Stimulated activated CD8-positive, alpha-beta memory T cell treated with anti-CD3 and anti-CD28 coated beads, Interleukin-12 subunit alpha, Interleukin-12 subunit beta, amount 100 ng/mL, for 1 hour (primary cell): ENCODE data around the gene NR1H4.
"Not testable (repeated sequence)": the region's sequence is repeated elsewhere in the genome, so short reads cannot be mapped to it uniquely, and the experiment has no call there.

ENCODE experiments used
- DNase-seq: peaks from one replicate; pipeline ENCODE4 v3.0.0-alpha.2; 2020; ENCODE audit warnings: low read depth

Gene NR1H4

DNA sequence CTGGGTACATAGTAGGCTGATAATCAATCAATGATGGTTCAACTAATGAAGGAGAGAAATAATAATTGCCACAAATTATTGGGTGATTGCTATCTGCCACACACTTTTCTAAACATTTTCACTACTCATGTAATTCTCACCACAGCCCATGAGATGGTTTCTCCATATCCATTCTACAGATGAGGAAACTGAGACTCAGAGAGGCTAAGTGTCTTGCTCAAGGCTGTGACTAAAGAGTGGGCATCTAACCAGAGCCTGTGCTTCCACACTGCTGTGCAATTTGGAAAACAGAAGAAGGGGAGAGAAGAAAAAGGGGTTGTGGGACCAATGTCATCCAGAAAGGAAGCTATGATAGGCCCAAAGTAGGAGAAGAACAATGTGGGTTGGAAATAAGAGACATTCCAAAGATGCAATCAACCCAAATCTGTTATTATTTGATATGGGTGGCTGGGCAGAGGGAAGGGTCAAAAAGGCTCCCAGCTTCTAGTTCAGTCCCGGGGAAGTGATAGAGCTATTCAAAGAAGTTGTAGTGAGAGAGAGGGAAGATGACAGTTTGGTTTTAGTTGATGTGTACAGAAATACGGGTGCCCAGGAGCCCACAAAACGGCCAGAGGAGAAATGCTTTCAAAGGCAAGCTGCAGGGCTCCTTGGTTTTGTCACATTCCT is 483 bp upstream of the NR1H4 start:
- DNase-seq: no peak

DNA sequence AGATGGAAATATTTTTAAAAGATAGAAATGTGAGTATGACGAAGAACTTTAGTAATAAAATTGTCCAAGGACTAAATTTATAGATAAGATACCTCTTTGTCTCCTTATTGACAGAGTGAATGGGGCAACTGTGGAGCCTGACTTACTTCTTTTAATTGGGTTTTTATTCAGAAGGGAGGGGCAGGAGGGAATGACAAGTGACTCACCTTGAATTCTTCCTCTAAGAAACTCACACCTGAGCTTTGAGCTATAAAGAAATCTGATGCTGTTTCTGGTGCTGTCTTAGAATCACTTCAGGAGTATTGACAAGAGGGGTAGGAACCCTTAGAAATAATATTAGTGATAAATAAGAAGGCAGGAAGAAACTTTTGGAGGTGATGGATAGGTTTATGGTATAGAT is 951 bp downstream of the NR1H4 start:
- no peak for DNase-seq

- DNase-seq: no peak
Observed at GRCh38 chr12:100476013-100476751, 2.5 kb downstream of the NR1H4 start.

DNA sequence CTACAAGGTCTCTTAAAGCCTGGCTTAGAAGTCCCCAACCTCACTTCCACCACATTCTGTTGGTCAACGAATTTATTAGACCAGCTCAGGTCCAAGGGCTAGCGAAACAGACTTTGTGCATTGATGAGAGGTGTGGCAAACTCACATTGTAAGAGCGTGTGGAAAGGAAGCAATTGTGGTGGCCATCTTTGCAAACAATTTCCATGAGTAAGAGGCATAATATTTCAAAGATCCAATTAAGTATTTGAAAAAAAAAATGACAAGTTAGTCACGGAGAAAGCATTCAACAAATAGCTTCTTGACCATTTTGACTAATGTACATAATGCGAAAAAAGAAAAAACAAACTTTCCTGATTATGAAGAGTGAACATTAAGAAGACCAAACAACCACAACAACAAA is 7.4 kb downstream of the NR1H4 start:
- no peak for DNase-seq

DNA sequence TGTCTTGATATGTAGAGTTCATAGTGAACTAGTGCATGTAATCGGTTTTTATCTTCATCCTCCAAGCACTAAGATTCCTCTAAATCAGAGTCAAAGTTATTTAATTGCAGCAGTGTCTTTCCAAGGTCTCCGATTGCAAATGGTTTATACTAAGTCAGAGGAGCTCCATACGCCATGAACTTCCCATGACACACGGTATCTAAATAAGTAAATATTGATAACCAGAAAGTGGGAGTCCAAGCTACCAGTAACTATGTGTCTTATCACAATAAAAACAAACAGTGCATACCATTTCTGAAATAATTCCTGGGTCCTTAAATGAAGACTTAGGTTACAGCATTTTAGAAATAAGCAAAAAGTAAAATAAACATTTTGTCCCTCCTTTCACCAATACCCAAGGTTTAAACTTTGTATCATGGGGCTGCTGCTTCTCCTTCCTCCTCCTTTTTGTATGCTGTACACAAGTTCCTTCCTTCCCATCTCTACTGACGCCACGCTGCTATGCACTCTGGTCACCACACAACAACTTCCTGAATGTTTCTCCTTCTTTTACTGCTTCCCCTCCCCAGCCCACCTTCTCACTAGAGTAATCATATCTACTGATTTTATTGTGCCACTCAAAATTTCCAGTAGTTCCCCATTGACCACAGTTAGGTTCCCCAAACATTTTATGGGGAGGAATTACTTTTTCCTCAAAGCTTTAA is 10.7 kb downstream of the NR1H4 start:
- DNase-seq: no peak

GRCh38 chr12:100484891-100485471 is 11.3 kb downstream of the NR1H4 start:
- no peak for DNase-seq

DNA sequence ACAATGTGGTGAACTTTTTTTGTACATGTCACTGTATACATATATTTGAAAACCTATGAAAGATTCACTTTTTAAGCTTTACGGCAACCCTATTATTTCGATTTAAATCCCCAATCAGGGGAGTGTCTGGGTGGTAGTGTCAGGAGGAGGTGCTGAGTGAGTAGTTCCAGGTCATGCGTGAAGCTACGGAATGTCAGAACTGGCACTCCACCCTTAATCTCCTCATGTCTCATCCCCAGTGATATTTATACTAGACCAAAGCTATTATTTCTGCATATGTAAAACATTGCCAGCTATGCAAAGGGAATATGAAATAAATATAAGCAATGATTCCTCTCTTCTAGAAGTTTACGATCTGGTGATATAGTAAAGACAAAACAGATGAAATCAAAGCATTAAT is 12.3 kb downstream of the NR1H4 start:
- no peak for DNase-seq

DNA sequence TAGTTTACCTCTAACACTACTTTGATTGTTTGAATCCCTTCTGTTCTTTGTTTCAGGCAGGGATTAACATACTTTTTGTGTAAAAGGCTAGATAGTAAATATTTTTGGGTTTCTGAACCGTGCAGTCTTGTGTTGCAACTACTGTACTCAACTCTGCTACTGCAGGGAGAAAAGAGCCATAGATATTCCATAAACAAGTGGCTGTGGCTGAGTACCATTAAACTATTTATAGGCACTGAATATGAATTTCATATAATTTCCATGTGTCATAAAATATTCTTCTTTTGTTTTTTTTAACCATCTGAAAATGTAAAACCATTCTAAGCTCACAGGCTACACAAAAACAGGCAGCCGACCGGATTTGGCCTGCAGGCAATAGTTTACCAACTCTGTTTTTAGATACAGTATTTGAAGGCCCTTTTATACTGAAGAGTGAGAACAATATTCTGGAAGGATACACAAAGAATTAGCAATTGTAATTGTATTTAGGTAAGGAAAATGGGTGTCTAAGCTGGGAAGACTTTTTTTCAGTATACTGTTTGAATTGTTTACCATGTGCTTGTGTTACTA is 15.7 kb downstream of the NR1H4 start:
- no peak for DNase-seq

DNA sequence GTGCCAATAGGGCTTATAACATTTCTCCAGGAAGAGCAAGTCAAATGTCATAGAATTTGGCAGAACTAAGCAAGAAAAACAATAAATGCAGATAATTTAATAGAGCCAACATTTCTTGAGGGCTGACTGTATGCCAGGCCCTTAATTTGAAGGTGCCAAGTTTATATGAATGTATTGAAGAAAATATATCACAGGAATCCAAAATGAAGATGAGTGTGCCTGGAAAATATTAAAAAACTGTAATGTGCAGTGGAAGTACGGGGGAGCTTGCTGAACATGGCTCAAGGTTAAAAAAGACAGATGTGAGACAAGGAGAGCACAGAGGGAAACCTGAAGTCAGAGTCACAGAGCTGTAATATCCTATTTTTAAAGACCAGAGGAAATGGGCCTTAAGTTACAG is 16.4 kb downstream of the NR1H4 start:
- no peak for DNase-seq

DNA sequence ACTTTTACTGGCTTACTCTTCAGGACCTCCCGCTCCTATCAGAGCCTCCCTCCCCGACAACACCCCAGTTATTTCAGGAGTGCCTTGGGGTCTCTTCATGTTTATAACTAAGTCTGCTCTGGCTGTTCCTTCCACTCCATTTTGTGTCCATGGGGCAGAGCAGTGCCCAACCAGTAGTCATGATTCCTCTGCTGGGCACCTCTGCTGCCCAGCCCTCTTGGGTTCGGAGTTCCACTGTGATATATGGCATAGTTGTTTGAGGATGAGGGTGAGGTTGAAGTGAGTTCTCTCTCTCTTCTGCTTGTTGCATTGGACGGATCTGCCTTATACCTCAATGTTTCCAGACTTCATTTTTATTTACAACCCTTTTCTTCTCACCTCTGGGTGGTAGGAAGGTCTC is 17.4 kb downstream of the NR1H4 start:
- DNase-seq: no peak

DNA sequence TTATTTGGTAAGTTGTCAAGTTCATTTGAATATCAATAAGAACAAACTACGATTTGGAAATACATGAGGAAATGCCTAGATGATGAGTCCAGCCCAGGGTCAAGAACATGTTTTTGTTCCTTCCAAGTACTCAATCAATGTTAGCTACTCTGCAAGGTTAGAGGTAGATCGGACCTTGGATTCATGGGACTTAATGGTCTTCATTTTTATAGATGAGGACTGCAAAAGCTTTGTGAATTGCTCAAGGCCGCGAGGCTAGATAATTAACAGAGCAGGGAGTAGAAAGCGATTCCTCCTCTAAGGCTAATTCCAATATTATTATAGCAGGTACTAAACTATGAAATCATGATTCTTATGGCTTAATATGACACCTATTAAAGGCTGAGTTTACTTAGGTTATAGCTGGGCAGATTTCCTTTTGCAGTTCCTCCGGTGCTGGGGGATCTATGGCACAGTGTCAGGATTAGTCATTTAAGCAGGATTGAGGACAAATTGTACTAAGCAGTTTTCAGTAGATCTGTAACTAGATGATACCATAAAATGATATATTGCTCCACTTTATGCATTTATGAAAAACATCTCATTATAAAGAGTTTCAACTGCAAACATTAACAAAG is 19.8 kb downstream of the NR1H4 start:
- no peak for DNase-seq

DNA sequence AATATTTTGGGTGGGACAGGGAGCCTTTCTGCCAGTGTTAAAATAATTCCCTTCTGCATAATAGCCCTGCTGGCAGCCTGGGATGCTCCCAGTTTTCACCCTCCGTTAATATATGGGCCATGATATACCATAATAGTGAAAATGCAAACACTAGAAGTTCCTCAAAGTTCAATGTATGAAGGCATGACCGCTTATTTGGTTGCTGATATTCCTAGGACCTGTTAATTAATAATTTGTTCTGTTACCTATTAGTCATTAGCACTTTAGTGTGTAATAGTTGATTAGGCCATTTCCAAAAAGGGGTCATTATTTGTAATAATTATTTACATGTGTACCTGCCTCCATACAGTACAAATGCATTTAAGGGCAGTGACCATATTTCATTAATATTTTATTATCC is 20.4 kb downstream of the NR1H4 start:
- DNase-seq: no peak

DNA sequence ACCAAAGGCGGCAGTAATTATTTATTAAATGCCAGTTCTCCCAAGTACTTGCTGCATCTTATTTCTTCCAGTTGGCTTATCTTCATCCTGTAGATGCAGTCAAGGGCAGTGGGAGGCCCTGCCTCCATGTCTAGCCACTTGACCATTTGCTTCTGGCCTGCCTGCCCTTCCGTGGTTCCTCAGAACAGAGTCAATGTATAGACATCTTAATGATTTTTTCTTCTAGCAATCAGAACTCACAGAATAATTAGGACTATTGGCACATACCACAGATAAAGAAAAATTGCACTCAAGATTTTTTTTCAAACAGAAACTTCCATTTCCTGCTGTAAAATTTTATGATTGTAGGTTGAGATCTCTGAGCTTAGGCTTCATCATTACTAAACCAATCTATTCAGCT is 20.9 kb downstream of the NR1H4 start:
- no peak for DNase-seq

- no peak for DNase-seq
Observed at GRCh38 chr12:100497105-100497795, 23.6 kb downstream of the NR1H4 start.

DNA sequence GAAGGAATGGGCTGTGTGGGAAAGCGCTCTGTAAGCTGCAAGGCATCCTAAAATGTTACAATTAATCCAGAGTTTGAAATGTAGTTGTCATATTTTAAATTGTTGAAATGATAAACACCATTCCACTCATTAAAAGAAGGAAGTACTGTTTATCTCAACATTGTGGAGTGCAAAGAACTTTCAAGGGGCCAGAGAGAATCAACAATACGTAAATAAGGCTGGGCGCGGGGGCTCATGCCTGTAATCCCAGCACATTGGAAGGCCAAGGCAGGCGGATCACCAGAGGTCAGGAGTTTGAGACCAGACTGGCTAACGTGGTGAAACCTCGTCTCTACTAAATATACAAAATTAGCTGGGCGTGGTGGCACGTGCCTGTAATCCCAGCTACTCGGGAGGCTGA is 24.5 kb downstream of the NR1H4 start:
- DNase-seq: no peak

DNA sequence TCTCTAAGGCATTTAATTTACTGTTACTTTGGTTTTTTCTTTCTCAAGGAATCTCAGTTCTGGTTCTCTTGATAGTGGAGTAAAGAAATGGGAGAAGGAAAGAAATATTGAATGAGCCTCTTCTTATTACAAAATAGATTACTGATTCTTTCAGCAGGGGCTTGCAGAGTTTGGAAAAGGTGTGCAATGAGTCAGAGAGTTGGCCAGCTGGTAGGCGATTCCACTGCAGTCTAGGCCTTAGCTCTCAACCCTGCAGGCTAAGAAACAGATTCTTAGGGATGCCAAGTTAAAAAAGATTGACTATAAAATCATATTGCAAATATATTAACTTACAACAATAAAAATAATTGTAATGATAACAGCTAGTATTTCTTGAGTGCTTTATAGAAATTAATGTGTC is 25.8 kb downstream of the NR1H4 start:
- DNase-seq: no peak

- not testable (repeated sequence) for DNase-seq
Observed at GRCh38 chr12:100502718-100503117, 29.1 kb downstream of the NR1H4 start.

GRCh38 chr12:100503228-100503628 is 29.6 kb downstream of the NR1H4 start:
- DNase-seq: no peak

GRCh38 chr12:100504804-100505203 is 31.1 kb downstream of the NR1H4 start:
- no peak for DNase-seq

DNA sequence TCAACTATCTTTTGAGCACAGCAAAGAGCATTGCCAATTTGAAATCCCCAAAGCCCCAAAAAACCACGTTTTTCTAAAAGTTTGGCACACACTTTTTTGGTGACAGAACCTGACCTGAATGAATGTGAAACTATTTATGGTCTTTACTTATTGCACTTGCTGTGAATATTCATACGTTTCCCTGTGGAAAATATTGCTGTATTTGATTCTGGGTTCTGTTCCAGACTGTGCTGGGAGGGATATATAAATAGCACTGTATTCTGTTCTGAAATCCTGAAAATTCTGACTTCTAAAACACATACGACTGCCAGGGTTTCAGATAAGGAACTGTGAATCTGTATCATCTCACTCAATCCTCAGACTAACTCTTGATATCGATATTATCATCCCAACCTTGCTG is 35.1 kb downstream of the NR1H4 start:
- no peak for DNase-seq

- DNase-seq: no peak
Observed at GRCh38 chr12:100512692-100513091, 39.0 kb downstream of the NR1H4 start.

- no peak for DNase-seq
Observed at GRCh38 chr12:100515968-100516367, 42.3 kb downstream of the NR1H4 start.
